Astrocyte (in vitro differentiated cells and primary cell): ENCODE results near the gene DAZAP1.

Experiments
- CTCF ChIP-seq: IDR thresholded peaks from 2 replicates; pipeline ENCODE4 v1.5.1; 2011; ENCODE audit warnings: low read depth, mild to moderate bottlenecking, inconsistent platforms, low read length, moderate library complexity; ENCODE audit not compliant: insufficient read depth
- EZH2 ChIP-seq: IDR thresholded peaks from 2 replicates; pipeline ENCODE4 v1.6.1; 2012; ENCODE audit warnings: mild to moderate bottlenecking, low read length, inconsistent platforms; ENCODE audit not compliant: insufficient read depth

GRCh38 chr19:1457892-1458291 lies 50.5 kb downstream of the DAZAP1 start:
- TF ChIP-seq CTCF (no peak), EZH2 (no peak)
